GM12874 (cell line): Measurements from ENCODE around the gene PRLHR.

Experiments used
- TF ChIP-seq, protein P1 (sequence below): IDR thresholded peaks from 2 replicates; pipeline ENCODE4 v1.5.1; 2011; ENCODE audit warnings: low read depth, mild to moderate bottlenecking, control low read depth, low read length, moderate library complexity; ENCODE audit not compliant: insufficient read depth

The PRLHR gene

DNA sequence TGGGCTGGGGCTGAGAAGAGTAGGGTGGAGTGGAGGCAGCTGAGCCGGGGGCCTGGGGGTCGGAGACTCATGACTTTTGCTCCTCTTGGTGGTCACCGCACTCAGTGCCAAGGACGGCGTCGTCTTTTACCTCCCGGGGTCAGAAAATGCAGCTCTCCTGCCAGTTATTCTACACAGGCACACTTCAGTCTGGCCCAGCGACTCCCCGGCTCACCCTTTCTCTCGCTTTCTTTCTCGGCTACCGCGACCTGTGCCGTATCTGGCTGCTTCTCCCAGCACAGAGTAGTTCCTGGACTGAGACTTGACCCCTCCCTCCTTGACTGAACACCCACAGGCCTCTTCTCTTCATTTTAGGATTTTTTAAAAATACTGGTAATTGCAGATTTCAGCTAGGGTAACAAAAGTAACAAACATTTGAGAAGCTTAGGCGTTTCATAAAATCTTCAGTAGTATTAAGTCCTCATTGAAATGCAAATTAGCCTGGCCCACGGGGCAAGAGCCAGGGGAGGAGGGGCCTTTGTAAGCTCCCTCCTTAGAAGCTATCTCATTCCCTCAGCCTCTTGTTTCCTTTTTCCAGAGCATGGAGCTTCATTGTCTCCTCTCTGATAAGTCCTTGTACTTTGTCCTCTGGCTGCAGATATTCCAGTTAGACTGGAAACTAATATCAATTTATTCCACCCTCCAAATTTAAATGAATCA, 1.1 kb upstream of the PRLHR start:
- TF ChIP-seq, protein P1, sequence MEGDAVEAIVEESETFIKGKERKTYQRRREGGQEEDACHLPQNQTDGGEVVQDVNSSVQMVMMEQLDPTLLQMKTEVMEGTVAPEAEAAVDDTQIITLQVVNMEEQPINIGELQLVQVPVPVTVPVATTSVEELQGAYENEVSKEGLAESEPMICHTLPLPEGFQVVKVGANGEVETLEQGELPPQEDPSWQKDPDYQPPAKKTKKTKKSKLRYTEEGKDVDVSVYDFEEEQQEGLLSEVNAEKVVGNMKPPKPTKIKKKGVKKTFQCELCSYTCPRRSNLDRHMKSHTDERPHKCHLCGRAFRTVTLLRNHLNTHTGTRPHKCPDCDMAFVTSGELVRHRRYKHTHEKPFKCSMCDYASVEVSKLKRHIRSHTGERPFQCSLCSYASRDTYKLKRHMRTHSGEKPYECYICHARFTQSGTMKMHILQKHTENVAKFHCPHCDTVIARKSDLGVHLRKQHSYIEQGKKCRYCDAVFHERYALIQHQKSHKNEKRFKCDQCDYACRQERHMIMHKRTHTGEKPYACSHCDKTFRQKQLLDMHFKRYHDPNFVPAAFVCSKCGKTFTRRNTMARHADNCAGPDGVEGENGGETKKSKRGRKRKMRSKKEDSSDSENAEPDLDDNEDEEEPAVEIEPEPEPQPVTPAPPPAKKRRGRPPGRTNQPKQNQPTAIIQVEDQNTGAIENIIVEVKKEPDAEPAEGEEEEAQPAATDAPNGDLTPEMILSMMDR = no peak

DNA sequence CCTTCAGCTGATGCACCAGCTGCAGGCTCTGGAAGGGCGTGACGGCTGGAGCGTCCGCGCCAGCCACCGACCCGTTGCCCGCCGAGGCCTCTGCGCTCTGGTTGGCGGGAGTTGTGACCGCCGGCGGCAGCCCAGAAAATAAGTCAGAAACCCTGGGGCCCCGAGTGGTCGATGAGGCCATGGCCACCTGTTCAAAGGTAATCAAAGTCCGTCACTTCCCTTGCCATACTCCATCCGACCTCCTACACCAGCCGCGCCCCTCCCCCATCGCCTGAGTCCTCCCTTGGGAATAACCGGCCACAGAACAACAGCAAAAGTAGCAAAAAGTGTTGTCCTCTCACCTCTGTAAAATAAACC, 406 bp downstream of the PRLHR start:
- TF ChIP-seq, protein P1 = no peak

DNA sequence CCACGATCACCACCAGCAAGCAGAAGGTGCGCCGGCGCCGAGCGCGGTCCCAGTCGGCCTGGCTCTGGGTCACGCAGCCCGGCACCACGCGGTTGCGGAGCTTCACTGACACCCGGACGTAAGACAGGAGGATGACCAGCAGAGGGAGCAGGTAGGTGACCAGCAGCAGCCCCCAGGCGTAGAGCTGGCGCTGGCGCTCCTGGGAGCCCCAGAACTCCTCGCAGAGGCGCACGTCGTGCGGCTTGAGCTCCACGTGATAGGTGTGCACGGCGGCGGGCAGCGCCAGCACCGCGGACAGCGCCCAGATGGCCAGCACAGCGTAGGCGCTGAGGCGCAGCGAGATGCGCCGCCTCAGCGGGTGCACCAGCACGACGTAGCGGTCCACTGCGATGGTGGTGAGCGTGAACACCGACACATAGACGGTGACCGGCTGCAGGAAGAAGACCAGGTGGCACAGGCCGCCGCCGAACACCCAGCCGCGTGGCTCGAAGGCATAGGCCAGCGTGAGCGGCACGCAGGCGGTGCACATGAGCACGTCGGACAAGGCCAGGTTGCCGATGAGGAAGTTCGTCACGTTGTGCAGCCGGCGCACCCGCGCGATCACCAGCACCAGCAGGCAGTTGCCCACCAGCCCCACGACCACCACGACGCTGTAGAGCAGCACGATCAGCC, 920 bp downstream of the PRLHR start:
- TF ChIP-seq, protein P1 = no peak

DNA sequence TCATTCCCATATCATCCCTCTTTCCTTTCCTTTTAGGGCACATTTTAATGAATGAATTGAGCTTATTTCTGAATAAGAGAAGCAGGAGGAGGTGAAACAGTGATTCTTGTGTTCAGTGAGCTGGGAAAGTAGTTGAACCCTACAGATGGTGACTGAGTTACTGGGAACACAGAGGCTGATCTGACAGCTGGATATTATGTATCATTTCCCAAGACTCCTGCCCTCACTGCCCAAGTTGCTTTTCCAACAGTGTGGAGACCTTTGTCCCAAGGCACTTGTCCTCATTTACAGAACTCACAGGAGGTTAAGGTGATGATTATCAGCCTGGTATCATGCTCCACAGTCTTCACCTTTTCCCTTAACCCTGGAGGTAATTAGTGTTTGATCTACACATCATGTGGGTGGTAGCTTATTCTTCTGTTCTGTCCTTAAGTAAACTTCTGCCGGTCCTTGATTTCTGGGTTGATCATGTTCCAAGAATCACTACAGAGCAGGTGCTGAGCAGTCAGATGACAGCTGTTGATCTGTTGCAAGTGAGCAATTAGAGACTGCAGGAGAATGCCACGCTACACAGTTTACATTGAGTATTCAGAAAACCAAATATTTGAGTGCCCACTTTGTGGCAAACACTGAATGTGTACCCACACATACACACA, 2.6 kb downstream of the PRLHR start:
- TF ChIP-seq, protein P1 = no peak

DNA sequence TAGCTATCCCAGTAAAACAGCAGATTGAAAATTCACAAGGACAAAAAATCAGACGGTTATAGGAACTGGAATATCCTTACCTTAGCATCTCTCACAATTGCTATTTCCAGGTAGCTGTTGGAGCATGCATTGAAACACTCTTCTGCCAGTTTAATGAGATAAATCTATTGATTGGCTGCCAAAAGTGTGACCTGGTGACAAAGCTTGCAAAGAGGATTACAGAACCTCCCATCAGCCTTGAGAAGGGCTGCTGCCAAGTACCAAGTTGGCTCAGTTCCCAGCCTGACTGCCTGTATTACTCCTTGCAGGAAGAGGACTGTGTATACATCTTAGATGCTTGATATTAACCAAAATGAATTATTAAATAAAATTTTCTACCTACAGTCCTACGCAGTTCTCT, 5.1 kb downstream of the PRLHR start:
- TF ChIP-seq, protein P1 = no peak

DNA sequence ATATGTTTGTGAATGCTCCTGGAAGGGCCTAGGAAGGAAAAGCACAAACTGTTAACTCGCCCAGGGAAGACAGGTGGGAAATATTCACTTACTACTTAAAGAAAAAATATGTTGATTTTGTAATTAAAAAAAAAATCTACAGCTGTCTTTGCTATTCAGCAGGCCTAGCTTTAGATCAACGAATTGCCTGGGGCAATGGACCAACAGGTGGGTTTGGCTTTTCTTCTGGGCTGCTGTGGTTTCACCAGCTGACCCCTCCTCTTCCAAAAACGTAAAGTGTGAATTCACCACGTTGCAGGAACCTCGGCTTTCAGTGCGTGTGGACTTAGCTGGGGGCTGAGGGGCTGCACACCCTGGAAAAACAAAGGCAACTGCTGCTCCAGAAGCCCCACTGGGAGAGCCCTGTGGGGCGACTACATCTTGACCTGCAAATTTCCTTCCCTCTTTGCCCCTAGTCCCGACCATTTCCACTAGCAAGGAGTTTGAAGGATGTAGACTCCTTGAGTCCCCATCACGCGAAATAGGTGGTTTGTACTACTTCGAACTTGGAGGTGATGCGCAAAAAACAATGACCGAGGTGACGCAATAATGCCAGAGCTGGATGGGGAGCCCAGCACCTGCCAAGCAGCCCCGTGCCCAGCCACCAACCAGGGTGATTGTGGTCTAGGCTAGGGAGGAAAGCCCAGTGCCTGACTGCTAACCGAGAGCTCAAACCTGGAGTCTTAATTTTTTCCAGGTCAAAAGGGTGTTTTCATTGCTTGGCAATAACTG, 7.4 kb downstream of the PRLHR start:
- TF ChIP-seq, protein P1 = no peak

DNA sequence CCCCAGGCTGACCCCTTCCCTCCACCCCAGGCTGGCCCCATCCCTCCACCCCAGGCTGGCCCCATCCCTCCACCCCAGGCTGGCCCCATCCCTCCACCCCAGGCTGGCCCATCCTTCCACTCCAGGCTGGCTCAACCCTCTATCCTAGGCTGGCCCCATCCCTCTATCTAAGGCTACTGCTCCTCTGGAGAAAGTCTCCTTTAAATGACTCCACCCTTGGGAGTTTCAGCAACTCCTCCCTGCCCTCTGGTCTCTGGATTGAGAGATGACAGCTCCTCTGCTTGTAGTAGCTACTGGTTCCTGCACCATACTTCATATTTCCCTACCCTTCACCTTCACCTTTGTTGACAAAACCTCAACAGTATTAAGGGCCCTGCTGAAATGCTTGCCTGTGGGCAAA, 8.5 kb downstream of the PRLHR start:
- TF ChIP-seq, protein P1 = no peak
